Testis (tissue), 2 donors: Measurements from ENCODE around the gene ST6GALNAC2.

Source experiments
- CTCF ChIP-seq, 3 experiments: fragments of 450-650 bp in 2 of 3; fragments of 200-600 bp in 1 of 3; sonication (generic) in 1 of 3; IDR thresholded peaks; one replicate each; pipeline ENCODE4 v1.5.1; 2016 to 2019; ENCODE audit warnings: antibody characterized with exemption in 3 of 3, mild to moderate bottlenecking in 2 of 3, moderate library complexity in 1 of 3
- POLR2A ChIP-seq: fragments of 450-650 bp; IDR thresholded peaks from one replicate; pipeline ENCODE4 v1.6.1; 2017; ENCODE audit warnings: antibody characterized with exemption, mild to moderate bottlenecking, moderate library complexity

GRCh38 chr17:76529224-76530094 lies 56.2 kb downstream of the ST6GALNAC2 start:
- TF ChIP-seq CTCF (IDR thresholded peaks at IDR 0.05) (no peak), POLR2A (no peak)
